ENCODE measurements around the gene LYZL1.
"Not testable (repeated sequence)": the region's sequence is repeated elsewhere in the genome, so short reads cannot be mapped to it uniquely, and the experiment has no call there.

LYZL1 gene

GRCh38 chr10:29304264-29304994 lies 15.6 kb downstream of the LYZL1 start:
- no peak overlapping the region for H3K4me3 ChIP-seq (ENCODE audit: low read length)
- peak; percentile 76 for TF ChIP-seq CTCF (IDR thresholded peaks at IDR 0.05; ENCODE audit: insufficient read depth, low read depth, low read length, missing control alignments)
- peak; percentile 65 for DNase-seq (ENCODE audit: low read depth)

- H3K4me3 ChIP-seq (ENCODE audit: low read length): no peak overlapping the region
- no peak for TF ChIP-seq CTCF (IDR thresholded peaks at IDR 0.05; ENCODE audit: insufficient read depth, low read depth, low read length, missing control alignments)
- DNase-seq (ENCODE audit: low read depth): no peak
These were observed 16.1 kb downstream of the LYZL1 start for GRCh38 chr10:29304995-29305335.

DNA sequence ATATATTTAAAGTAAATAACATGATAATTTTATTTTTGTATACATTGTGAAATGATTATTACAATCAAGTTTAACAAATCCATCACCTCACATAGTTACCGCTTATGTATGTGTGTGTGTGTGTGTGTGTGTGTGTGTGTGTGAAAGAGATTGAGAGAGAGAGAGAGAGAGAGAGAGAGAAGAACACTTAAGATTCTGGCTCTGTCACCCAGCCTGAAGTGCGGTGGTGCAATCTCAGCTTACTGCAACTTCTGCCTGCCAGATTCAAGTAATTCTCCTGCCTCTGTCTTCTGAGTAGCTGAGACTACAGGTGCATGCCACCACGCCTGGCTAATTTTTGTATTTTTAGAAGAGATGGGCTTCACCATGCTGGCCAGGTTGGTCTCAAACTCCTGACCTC lies 17.8 kb downstream of the LYZL1 start:
- TF ChIP-seq CTCF (IDR thresholded peaks at IDR 0.05; ENCODE audit: insufficient read depth, low read depth, low read length, missing control alignments): no peak
- no peak for DNase-seq (ENCODE audit: low read depth)
- no peak overlapping the region for H3K4me3 ChIP-seq (ENCODE audit: low read length)

DNA sequence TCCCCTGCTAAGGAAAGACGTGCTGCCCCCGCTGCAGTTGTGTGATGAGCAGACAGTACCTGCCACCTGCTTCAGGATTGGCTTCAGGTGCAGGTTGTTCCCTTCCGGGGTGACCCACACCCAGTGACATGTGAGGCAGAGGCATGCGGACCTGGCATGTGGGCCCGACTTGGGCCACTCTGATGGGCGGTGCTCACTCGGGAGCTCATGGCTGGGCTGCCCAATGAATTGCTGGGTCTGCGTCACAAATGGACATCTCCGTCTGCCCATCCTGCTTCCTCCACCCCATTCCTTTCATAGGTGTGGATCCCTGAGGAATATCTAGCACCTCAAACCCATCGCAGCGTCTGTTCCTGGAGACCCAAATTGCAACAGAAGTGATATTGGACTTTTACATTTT lies 19.3 kb downstream of the LYZL1 start:
- not testable (repeated sequence) for H3K4me3 ChIP-seq (ENCODE audit: low read length); DNase-seq (ENCODE audit: low read depth)

DNA sequence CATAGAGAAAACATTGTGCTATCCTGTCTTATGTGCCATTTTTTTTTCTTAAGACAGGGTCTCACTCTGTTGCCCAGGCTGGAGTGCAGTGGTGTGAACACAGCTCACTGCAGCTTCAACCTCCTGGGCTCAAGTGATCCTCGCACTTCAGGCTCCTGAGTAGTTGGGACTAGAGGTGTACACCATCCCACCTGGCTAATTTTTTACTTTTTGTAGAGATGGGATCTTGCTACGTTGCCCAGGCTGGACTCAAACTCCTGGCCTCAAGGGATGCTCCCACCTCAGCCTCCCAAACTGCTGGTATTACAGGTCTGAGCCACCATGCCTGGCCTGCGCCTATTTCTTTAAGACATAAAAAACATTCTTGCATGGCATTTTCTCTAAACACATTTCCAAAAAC lies 20.6 kb downstream of the LYZL1 start:
- TF ChIP-seq CTCF (IDR thresholded peaks at IDR 0.05; ENCODE audit: insufficient read depth, low read depth, low read length, missing control alignments): no peak
- DNase-seq (ENCODE audit: low read depth): no peak

DNA sequence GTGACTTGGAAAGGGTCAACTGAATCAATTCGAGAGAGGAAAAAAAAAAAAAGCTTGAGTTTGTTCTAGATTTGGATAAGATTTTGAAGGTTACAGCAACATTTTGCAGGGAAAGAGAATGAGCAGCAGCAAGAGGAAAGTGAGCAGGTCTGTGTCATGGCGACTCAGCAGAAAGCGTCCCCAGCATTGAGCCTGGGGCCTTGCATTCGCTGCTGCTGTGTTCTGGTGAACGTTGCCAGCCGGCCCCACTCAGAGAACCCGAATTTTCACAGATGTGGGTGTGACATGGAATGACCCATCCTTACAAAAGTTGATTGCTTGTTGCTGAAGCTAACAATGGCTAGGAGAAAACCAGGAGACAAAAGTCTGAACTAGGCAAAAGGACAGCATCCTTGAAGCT lies 21.6 kb downstream of the LYZL1 start:
- not testable (repeated sequence) for H3K4me3 ChIP-seq (ENCODE audit: low read length)
- peak; percentile 2 for DNase-seq (ENCODE audit: low read depth)

More for the DNA sequence above, 20.6 kb downstream of the LYZL1 start:
- H3K4me3 ChIP-seq (ENCODE audit: low read length): no peak overlapping the region

DNA sequence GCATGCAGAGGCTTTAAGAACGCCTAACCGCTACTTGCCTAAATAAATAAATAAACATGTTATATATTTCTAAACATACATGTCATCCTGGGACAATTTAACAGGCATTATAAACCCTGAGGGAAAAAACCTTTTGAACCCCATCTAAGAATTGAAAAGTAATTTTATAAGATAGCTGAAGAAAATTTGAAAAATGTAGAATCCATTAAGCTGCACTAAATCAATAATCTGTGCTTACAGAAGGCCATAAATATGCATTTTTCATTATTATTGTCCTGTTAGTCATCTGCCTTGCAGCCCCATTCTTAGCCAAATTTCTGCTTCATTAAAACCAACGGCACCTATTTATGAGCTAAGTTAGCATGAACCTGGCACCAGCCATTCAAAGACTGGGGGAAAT lies 24.2 kb downstream of the LYZL1 start:
- DNase-seq (ENCODE audit: low read depth): no peak
- no peak for TF ChIP-seq CTCF (IDR thresholded peaks at IDR 0.05; ENCODE audit: insufficient read depth, low read depth, low read length, missing control alignments)
- H3K4me3 ChIP-seq (ENCODE audit: low read length): no peak overlapping the region

GRCh38 chr10:29314726-29315125 lies 25.9 kb downstream of the LYZL1 start:
- DNase-seq (ENCODE audit: low read depth): no peak
- no peak for TF ChIP-seq CTCF (IDR thresholded peaks at IDR 0.05; ENCODE audit: insufficient read depth, low read depth, low read length, missing control alignments)
- no peak overlapping the region for H3K4me3 ChIP-seq (ENCODE audit: low read length)

Data from epithelial cell of esophagus (primary cell).